GM12891 (cell line): ENCODE results near the gene CHID1.

Source experiments
- POLR2A ChIP-seq: IDR thresholded peaks from 2 replicates; pipeline ENCODE4 v1.6.1; 2011; ENCODE audit warnings: low read depth, low read length, control low read depth
- POLR2AphosphoS5 ChIP-seq: IDR thresholded peaks from 2 replicates; pipeline ENCODE4 v1.6.1; 2011; ENCODE audit warnings: low read depth, low read length, control low read depth
- TAF1 ChIP-seq: IDR thresholded peaks from 2 replicates; pipeline ENCODE4 v1.6.1; 2011; ENCODE audit warnings: low read depth, low read length, control low read depth

GRCh38 chr11:836274-836673 lies 74.3 kb downstream of the CHID1 start:
- TF ChIP-seq TAF1 (no peak), POLR2A (no peak), POLR2AphosphoS5 (no peak)
